Activated CD4-positive, alpha-beta T cell treated with anti-CD3 and anti-CD28 coated beads for 1 hour (primary cell): Measurements from ENCODE around the gene ATG14.
"Not testable (repeated sequence)": the region's sequence is repeated elsewhere in the genome, so short reads cannot be mapped to it uniquely, and the experiment has no call there.

ENCODE experiments used
- DNase-seq: peaks from one replicate; pipeline ENCODE4 v3.0.0-alpha.2; 2020

The ATG14 gene

GRCh38 chr14:55411426-55412389 is at the start of gene ATG14:
ATG14 (minus strand) TSS chr14:55411830; CDS start chr14:55411822, 8 bp downstream.
- DNase-seq: peak; percentile 54

- DNase-seq: no peak
Observed at GRCh38 chr14:55458800-55459515, 47.3 kb upstream of the ATG14 start.

GRCh38 chr14:55457496-55457895 is 45.9 kb upstream of the ATG14 start:
- DNase-seq: no peak

GRCh38 chr14:55456411-55456810 is 44.8 kb upstream of the ATG14 start:
- DNase-seq: not testable (repeated sequence)

GRCh38 chr14:55454264-55455002 is 42.8 kb upstream of the ATG14 start:
- DNase-seq: no peak

- no peak for DNase-seq
Observed at GRCh38 chr14:55451950-55452349, 40.3 kb upstream of the ATG14 start.

- no peak for DNase-seq
Observed at GRCh38 chr14:55451398-55451797, 39.8 kb upstream of the ATG14 start.

GRCh38 chr14:55450987-55451386 is 39.4 kb upstream of the ATG14 start:
- DNase-seq: no peak

- DNase-seq: no peak
Observed at GRCh38 chr14:55450539-55450938, 38.9 kb upstream of the ATG14 start.

- no peak for DNase-seq
Observed at GRCh38 chr14:55450124-55450523, 38.5 kb upstream of the ATG14 start.

GRCh38 chr14:55449116-55449515 is 37.5 kb upstream of the ATG14 start:
- no peak for DNase-seq

- no peak for DNase-seq
Observed at GRCh38 chr14:55448141-55448614, 36.5 kb upstream of the ATG14 start.

- no peak for DNase-seq
Observed at GRCh38 chr14:55446833-55447232, 35.2 kb upstream of the ATG14 start.

- no peak for DNase-seq
Observed at GRCh38 chr14:55446127-55446736, 34.6 kb upstream of the ATG14 start.

GRCh38 chr14:55441286-55441685 is 29.7 kb upstream of the ATG14 start:
- no peak for DNase-seq

GRCh38 chr14:55440385-55440784 is 28.8 kb upstream of the ATG14 start, which contains the start of gene TBPL2:
TBPL2 (minus strand) TSS chr14:55440616; CDS start chr14:55440449, 167 bp downstream.
- DNase-seq: no peak

GRCh38 chr14:55438066-55438683 is 26.5 kb upstream of the ATG14 start:
- no peak for DNase-seq

- no peak for DNase-seq
Observed at GRCh38 chr14:55436931-55437330, 25.3 kb upstream of the ATG14 start.

- DNase-seq: no peak
Observed at GRCh38 chr14:55436519-55436918, 24.9 kb upstream of the ATG14 start.

- no peak for DNase-seq
Observed at GRCh38 chr14:55434805-55435174, 23.2 kb upstream of the ATG14 start.

- no peak for DNase-seq
Observed at GRCh38 chr14:55433880-55434804, 22.5 kb upstream of the ATG14 start.
